Osteocyte (in vitro differentiated cells): ENCODE measurements around the gene SUPT4H1. TPM values are rescaled to one million over a fixed set of nuclear protein-coding genes. Genes with fewer than 3 reads are reported as not detected.

ENCODE experiments used
- DNase-seq: peaks from one replicate; pipeline ENCODE4 v3.0.0; 2021; ENCODE audit warnings: mixed read lengths; ENCODE audit not compliant: unreplicated experiment; ENCODE audit errors: extremely low spot score
- H3K27ac Mint-ChIP-seq: one replicate; pipeline ENCODE4 v1.8.0; 2021; ENCODE audit warnings: mild to moderate bottlenecking, mixed read lengths; ENCODE audit not compliant: unreplicated experiment
- H3K27me3 Mint-ChIP-seq: one replicate; pipeline ENCODE4 v1.8.0; 2021; ENCODE audit warnings: mixed read lengths; ENCODE audit not compliant: unreplicated experiment
- H3K36me3 Mint-ChIP-seq: one replicate; pipeline ENCODE4 v1.8.0; 2021; ENCODE audit warnings: mixed read lengths; ENCODE audit not compliant: unreplicated experiment
- H3K4me1 Mint-ChIP-seq: one replicate; pipeline ENCODE4 v1.8.0; 2021; ENCODE audit warnings: mixed read lengths; ENCODE audit not compliant: unreplicated experiment
- H3K4me3 Mint-ChIP-seq: one replicate; pipeline ENCODE4 v1.8.0; 2021; ENCODE audit warnings: mild to moderate bottlenecking, moderate library complexity, mixed read lengths; ENCODE audit not compliant: unreplicated experiment
- H3K9me3 Mint-ChIP-seq: one replicate; pipeline ENCODE4 v1.8.0; 2021; ENCODE audit warnings: mixed read lengths; ENCODE audit not compliant: unreplicated experiment
- total RNA-seq: library from RNA; stranded (reverse); gene quantifications from 2 replicates; pipeline ENCODE4 v1.2.1, GENCODE V29; 2021
- TF ChIP-seq, protein P1 (sequence below): fragments of 200-600 bp; sonication (generic); IDR thresholded peaks from 2 replicates; pipeline ENCODE4 v1.5.0; 2021; ENCODE audit warnings: antibody characterized with exemption, mild to moderate bottlenecking, moderate library complexity

SUPT4H1 gene
- total RNA-seq, 1 donor from 2014 or later: 77.0 TPM

DNA sequence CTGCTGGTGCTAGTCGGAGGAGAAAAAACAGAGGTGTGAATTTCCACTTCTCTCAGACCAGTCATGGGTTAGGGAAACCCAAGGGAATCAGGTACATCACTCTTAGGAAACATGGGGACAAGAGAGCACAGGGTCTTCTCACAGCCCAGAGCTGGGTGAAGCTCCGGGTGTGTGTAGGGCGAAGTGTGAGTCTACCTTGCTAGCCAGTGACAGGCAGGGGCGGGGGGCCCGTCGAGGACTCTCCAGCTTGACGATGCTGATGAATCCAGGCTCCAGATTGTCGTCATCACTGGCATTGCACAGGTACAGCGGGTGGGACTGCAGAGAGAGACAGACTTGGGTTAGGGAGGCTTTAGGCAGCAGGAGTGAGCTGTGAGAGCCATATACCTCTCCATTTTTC, 18.7 kb upstream of the SUPT4H1 start:
- Mint-ChIP-seq H3K36me3 (no peaks in the 10 kb centered on the region), H3K27me3 (peaks cover 8% of the 10 kb centered on the region), H3K27ac (no peak overlapping the region)

DNA sequence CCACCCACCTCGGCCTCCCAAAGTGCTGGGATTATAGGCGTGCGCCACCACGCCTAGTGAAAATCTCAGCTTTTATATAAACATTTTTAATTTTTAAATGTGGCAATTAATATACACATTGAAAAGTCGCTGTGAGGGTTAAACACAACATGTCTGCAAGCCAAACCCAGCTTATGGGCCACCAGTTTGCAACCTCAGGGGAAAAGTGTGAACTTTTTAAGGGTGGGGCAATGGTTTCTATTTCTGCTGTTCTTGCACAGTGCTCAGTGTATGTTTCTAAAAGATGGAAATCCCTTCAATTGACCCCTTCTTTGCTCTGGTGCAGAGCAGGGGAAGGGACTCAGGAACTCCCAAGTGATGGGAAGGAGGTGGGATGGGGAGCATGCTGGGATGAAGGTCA, 18.3 kb upstream of the SUPT4H1 start:
- no peaks in the 10 kb centered on the region for H3K4me1 Mint-ChIP-seq
- H3K4me3 Mint-ChIP-seq: no peak overlapping the region
- H3K36me3 Mint-ChIP-seq: no peaks in the 10 kb centered on the region
- TF ChIP-seq, protein P1, sequence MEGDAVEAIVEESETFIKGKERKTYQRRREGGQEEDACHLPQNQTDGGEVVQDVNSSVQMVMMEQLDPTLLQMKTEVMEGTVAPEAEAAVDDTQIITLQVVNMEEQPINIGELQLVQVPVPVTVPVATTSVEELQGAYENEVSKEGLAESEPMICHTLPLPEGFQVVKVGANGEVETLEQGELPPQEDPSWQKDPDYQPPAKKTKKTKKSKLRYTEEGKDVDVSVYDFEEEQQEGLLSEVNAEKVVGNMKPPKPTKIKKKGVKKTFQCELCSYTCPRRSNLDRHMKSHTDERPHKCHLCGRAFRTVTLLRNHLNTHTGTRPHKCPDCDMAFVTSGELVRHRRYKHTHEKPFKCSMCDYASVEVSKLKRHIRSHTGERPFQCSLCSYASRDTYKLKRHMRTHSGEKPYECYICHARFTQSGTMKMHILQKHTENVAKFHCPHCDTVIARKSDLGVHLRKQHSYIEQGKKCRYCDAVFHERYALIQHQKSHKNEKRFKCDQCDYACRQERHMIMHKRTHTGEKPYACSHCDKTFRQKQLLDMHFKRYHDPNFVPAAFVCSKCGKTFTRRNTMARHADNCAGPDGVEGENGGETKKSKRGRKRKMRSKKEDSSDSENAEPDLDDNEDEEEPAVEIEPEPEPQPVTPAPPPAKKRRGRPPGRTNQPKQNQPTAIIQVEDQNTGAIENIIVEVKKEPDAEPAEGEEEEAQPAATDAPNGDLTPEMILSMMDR: no peak
- H3K27me3 Mint-ChIP-seq: peaks cover 8% of the 10 kb centered on the region
- no peak for DNase-seq
- no peaks in the 10 kb centered on the region for H3K9me3 Mint-ChIP-seq
- no peak overlapping the region for H3K27ac Mint-ChIP-seq

More for the DNA sequence above, 18.7 kb upstream of the SUPT4H1 start:
- Mint-ChIP-seq H3K4me3 (no peak overlapping the region), H3K4me1 (no peaks in the 10 kb centered on the region), H3K9me3 (no peaks in the 10 kb centered on the region)
- TF ChIP-seq, protein P1: no peak
- no peak for DNase-seq

DNA sequence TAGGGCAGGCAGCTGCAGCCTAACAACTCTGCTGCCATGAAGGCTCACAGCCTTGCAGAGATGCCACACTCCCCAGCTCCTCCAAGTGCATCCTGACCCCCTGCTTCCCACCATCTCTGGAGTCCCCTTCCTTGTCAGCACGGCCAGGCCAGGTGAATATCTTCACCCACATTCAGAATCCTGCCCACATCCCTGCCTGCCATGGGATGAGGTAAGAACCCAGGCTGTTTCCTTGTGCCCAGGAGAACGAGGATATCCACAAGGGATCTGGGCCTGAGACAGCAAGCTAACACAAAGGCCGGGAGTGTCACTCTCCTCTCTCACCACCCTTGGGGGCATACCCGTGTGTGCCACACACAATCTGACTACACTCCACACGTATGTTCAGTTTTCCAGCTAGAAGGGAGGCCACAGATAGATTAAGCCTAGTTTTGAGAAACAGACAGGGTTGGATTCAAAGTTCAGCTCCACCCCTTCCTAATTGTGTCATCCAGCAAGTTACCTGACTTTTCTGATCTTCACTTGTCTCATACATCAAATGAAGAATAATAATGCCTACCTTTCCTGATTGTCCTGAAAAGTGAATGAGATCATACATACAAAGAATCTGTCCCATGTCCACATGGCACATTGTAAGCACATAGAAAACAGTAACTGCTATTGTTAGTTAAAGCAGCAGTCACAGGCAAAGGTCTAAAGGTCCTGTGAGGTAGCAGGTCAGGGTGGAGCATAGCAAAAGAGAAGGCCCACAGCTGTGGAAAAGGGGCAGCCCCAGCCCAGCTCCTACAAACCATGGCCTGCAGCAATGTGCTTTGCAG, 17.4 kb upstream of the SUPT4H1 start:
- no peaks in the 10 kb centered on the region for H3K9me3 Mint-ChIP-seq
- no peaks in the 10 kb centered on the region for H3K36me3 Mint-ChIP-seq
- no peaks in the 10 kb centered on the region for H3K4me1 Mint-ChIP-seq
- TF ChIP-seq, protein P1: no peak
- no peak overlapping the region for H3K4me3 Mint-ChIP-seq
- peaks cover 8% of the 10 kb centered on the region for H3K27me3 Mint-ChIP-seq
- H3K27ac Mint-ChIP-seq: no peak overlapping the region
- DNase-seq: no peak

DNA sequence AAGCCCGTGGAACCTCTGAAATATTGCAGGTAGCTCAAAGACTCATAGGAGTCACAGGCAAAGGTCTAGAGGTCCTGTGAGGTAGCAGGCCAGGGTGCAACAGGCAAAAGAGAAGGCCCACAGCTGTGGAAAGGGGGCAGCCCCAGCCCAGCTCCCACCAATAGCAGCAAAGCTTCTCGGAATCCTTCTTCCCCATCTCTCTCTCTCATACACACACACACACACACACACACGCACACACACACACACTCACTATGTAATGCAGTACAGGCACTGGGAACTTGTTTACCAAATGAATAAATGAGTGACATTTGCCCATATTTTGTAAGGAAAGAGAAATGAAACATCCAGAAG, 16.8 kb upstream of the SUPT4H1 start:
- no peaks in the 10 kb centered on the region for H3K9me3 Mint-ChIP-seq
- no peaks in the 10 kb centered on the region for H3K36me3 Mint-ChIP-seq
- H3K27ac Mint-ChIP-seq: no peak overlapping the region
- peaks cover 9% of the 10 kb centered on the region for H3K27me3 Mint-ChIP-seq
- no peak overlapping the region for H3K4me3 Mint-ChIP-seq
- TF ChIP-seq, protein P1: no peak
- no peaks in the 10 kb centered on the region for H3K4me1 Mint-ChIP-seq
- no peak for DNase-seq

DNA sequence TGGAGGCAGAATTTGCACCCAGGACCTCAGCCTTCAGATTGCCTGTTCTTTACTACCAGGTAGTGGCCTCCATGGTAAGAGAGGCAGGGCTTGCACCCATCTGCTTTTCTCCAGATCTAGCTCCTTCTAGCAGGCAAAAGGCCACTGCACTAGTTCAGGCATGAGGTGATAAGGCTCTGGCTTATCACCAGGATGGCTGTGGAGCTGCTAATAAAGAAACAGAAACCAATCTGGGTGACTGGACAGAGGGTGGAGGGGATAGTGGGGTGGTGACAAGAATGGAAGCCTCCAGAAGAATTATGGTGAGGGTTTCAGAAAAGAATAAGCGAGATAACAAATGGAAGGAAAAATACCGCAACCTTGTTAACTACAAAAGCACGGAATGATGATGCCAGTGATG, 15.5 kb upstream of the SUPT4H1 start:
- H3K27ac Mint-ChIP-seq: no peak overlapping the region
- H3K9me3 Mint-ChIP-seq: no peaks in the 10 kb centered on the region
- TF ChIP-seq, protein P1: no peak
- no peaks in the 10 kb centered on the region for H3K36me3 Mint-ChIP-seq
- no peak for DNase-seq
- peaks cover 14% of the 10 kb centered on the region for H3K27me3 Mint-ChIP-seq
- H3K4me1 Mint-ChIP-seq: no peaks in the 10 kb centered on the region
- H3K4me3 Mint-ChIP-seq: no peak overlapping the region
